Karpas-422 (cell line): ENCODE measurements around the gene KRTAP4-7. TPM values are rescaled to one million over a fixed set of nuclear protein-coding genes. Genes with fewer than 3 reads are reported as not detected.
"Not testable (repeated sequence)": the region's sequence is repeated elsewhere in the genome, so short reads cannot be mapped to it uniquely, and the experiment has no call there.

Experiments used
- DNase-seq: peaks from one replicate; pipeline ENCODE4 v3.0.0-alpha.2; 2015
- H2AFZ ChIP-seq: fragments of 200-600 bp; sonication (generic); 2 replicates; pipeline ENCODE4 v1.6.1; 2014; ENCODE audit warnings: antibody characterized with exemption, low read length, mixed read lengths
- H3K27ac ChIP-seq: fragments of 200-600 bp; sonication (generic); 2 replicates; pipeline ENCODE4 v1.5.1; 2014; ENCODE audit warnings: mild to moderate bottlenecking, low read length, moderate library complexity
- H3K27me3 ChIP-seq: fragments of 200-600 bp; sonication (generic); 2 replicates; pipeline ENCODE4 v1.6.1; 2014; ENCODE audit warnings: low read length, mixed read lengths
- H3K36me3 ChIP-seq: fragments of 200-600 bp; sonication (generic); 2 replicates; pipeline ENCODE4 v1.6.1; 2014; ENCODE audit warnings: low read length, mixed read lengths; ENCODE audit not compliant: insufficient read depth
- H3K4me1 ChIP-seq: fragments of 200-600 bp; sonication (generic); 2 replicates; pipeline ENCODE4 v1.6.1; 2014; ENCODE audit warnings: mild to moderate bottlenecking, low read length, mixed read lengths
- H3K4me2 ChIP-seq: fragments of 200-600 bp; sonication (generic); 2 replicates; pipeline ENCODE4 v1.6.1; 2014; ENCODE audit warnings: low read length, low read depth, mild to moderate bottlenecking; ENCODE audit not compliant: poor library complexity, severe bottlenecking
- H3K4me3 ChIP-seq: fragments of 200-600 bp; sonication (generic); 2 replicates; pipeline ENCODE4 v1.5.1; 2014; ENCODE audit warnings: mild to moderate bottlenecking, antibody characterized with exemption, low read length, mixed read lengths
- H3K79me2 ChIP-seq: fragments of 200-600 bp; sonication (generic); 2 replicates; pipeline ENCODE4 v1.6.1; 2014; ENCODE audit warnings: mild to moderate bottlenecking, low read length, mixed read lengths
- H3K9ac ChIP-seq: fragments of 200-600 bp; sonication (generic); 2 replicates; pipeline ENCODE4 v1.6.0; 2014; ENCODE audit warnings: low read length
- H3K9me2 ChIP-seq: fragments of 200-600 bp; sonication (generic), shearing (Covaris generic); replicated peaks from 2 replicates; pipeline ENCODE4 v1.6.0; 2014; ENCODE audit warnings: mild to moderate bottlenecking, low read length, moderate library complexity; ENCODE audit not compliant: insufficient read depth
- H3K9me3 ChIP-seq: fragments of 300-700, 200-600 bp; sonication (generic); 2 replicates; pipeline ENCODE4 v1.6.1; 2014; ENCODE audit warnings: low read length, mixed read lengths
- H4K20me1 ChIP-seq: fragments of 200-600 bp; sonication (generic); 2 replicates; pipeline ENCODE4 v1.6.1; 2014; ENCODE audit warnings: mild to moderate bottlenecking, antibody characterized with exemption, low read length, low read depth; ENCODE audit not compliant: insufficient read depth
- total RNA-seq: library from RNA; depleted of rRNA; stranded (reverse); fragments of >200 nt; shearing (Covaris generic); gene quantifications from 2 replicates; pipeline ENCODE4 v1.2.3, GENCODE V29; 2014; ENCODE audit warnings: low replicate concordance

KRTAP4-7 gene
- total RNA-seq, 1 experiment from 2014 or later = not detected

GRCh38 chr17:41123292-41123990, 39.5 kb downstream of the KRTAP4-7 start:
- H3K9me2 ChIP-seq, H3K4me3 ChIP-seq, H3K36me3 ChIP-seq, H2AFZ ChIP-seq, H3K4me2 ChIP-seq, H3K27me3 ChIP-seq, H3K27ac ChIP-seq, H3K79me2 ChIP-seq, DNase-seq, H3K4me1 ChIP-seq, H4K20me1 ChIP-seq, H3K9ac ChIP-seq, H3K9me3 ChIP-seq: not testable (repeated sequence)

- not testable (repeated sequence) for H3K4me3 ChIP-seq, DNase-seq, H2AFZ ChIP-seq, H3K4me2 ChIP-seq, H4K20me1 ChIP-seq, H3K27ac ChIP-seq, H3K9me3 ChIP-seq, H3K27me3 ChIP-seq, H3K4me1 ChIP-seq, H3K9ac ChIP-seq, H3K9me2 ChIP-seq, H3K79me2 ChIP-seq, H3K36me3 ChIP-seq
Observed at GRCh38 chr17:41123991-41124371, 40.0 kb downstream of the KRTAP4-7 start, which contains the start of gene KRTAP4-12. KRTAP4-12 (minus strand) TSS chr17:41124182; CDS start chr17:41124122, 60 bp downstream.

GRCh38 chr17:41125064-41125463, 41.1 kb downstream of the KRTAP4-7 start:
- H4K20me1 ChIP-seq = no peaks in the 10 kb centered on the region
- no peak overlapping the region for H3K9ac ChIP-seq
- H3K27me3 ChIP-seq = no peaks in the 10 kb centered on the region
- H3K36me3 ChIP-seq = no peaks in the 10 kb centered on the region
- H3K9me3 ChIP-seq = no peaks in the 10 kb centered on the region
- no peak for DNase-seq
- H2AFZ ChIP-seq = no peak overlapping the region
- no peaks in the 10 kb centered on the region for H3K9me2 ChIP-seq
- H3K4me1 ChIP-seq = peaks cover 5% of the 10 kb centered on the region
- no peak overlapping the region for H3K4me3 ChIP-seq
- H3K79me2 ChIP-seq = no peaks in the 10 kb centered on the region
- H3K4me2 ChIP-seq = no peak overlapping the region
- H3K27ac ChIP-seq = no peak overlapping the region

GRCh38 chr17:41126412-41126811, 42.5 kb downstream of the KRTAP4-7 start:
- Histone ChIP-seq H4K20me1 (no peaks in the 10 kb centered on the region), H2AFZ (no peak overlapping the region), H3K9me2 (no peaks in the 10 kb centered on the region), H3K79me2 (no peaks in the 10 kb centered on the region), H3K4me1 (no peaks in the 10 kb centered on the region), H3K9ac (no peak overlapping the region), H3K4me3 (no peak overlapping the region), H3K9me3 (no peaks in the 10 kb centered on the region), H3K27ac (no peak overlapping the region), H3K4me2 (no peak overlapping the region), H3K36me3 (no peaks in the 10 kb centered on the region), H3K27me3 (no peaks in the 10 kb centered on the region)
- DNase-seq = no peak

GRCh38 chr17:41127371-41127770, 43.4 kb downstream of the KRTAP4-7 start:
- Histone ChIP-seq H3K27me3 (no peaks in the 10 kb centered on the region), H3K36me3 (no peaks in the 10 kb centered on the region), H3K4me3 (no peak overlapping the region), H2AFZ (no peak overlapping the region), H4K20me1 (no peaks in the 10 kb centered on the region), H3K27ac (no peak overlapping the region), H3K4me1 (no peaks in the 10 kb centered on the region), H3K4me2 (no peak overlapping the region), H3K9me2 (no peaks in the 10 kb centered on the region), H3K79me2 (no peaks in the 10 kb centered on the region), H3K9me3 (no peaks in the 10 kb centered on the region), H3K9ac (no peak overlapping the region)
- DNase-seq = no peak

GRCh38 chr17:41131979-41132378, 48.0 kb downstream of the KRTAP4-7 start:
- Histone ChIP-seq H3K4me1 (no peaks in the 10 kb centered on the region), H3K9me3 (no peaks in the 10 kb centered on the region), H2AFZ (no peak overlapping the region), H3K9ac (no peak overlapping the region), H3K9me2 (no peaks in the 10 kb centered on the region), H3K4me3 (no peak overlapping the region), H3K27me3 (no peaks in the 10 kb centered on the region), H3K27ac (no peak overlapping the region), H4K20me1 (no peaks in the 10 kb centered on the region), H3K4me2 (no peak overlapping the region), H3K36me3 (no peaks in the 10 kb centered on the region), H3K79me2 (no peaks in the 10 kb centered on the region)
- no peak for DNase-seq

GRCh38 chr17:41133880-41134735, 50.2 kb downstream of the KRTAP4-7 start:
- no peaks in the 10 kb centered on the region for H3K4me1 ChIP-seq
- DNase-seq = no peak
- no peak overlapping the region for H3K27ac ChIP-seq
- no peak overlapping the region for H3K9ac ChIP-seq
- no peaks in the 10 kb centered on the region for H3K9me2 ChIP-seq
- no peaks in the 10 kb centered on the region for H3K9me3 ChIP-seq
- no peaks in the 10 kb centered on the region for H3K36me3 ChIP-seq
- no peak overlapping the region for H3K4me3 ChIP-seq
- no peaks in the 10 kb centered on the region for H4K20me1 ChIP-seq
- H3K27me3 ChIP-seq = no peaks in the 10 kb centered on the region
- no peaks in the 10 kb centered on the region for H3K79me2 ChIP-seq
- no peak overlapping the region for H2AFZ ChIP-seq
- no peak overlapping the region for H3K4me2 ChIP-seq
